HG03097 (cell line): ENCODE results near the gene CYTH1.
A peak's percentile ranks its signal among the peaks of the same experiment; 100 is the strongest.
"Not testable (repeated sequence)": the region's sequence is repeated elsewhere in the genome, so short reads cannot be mapped to it uniquely, and the experiment has no call there.

Experiments used
- ATAC-seq: cut with Tn5 transposase; IDR thresholded peaks from one replicate; pipeline ENCODE4 v1.9.1; 2021; ENCODE audit not compliant: unreplicated experiment, low FRiP score

Gene CYTH1

DNA sequence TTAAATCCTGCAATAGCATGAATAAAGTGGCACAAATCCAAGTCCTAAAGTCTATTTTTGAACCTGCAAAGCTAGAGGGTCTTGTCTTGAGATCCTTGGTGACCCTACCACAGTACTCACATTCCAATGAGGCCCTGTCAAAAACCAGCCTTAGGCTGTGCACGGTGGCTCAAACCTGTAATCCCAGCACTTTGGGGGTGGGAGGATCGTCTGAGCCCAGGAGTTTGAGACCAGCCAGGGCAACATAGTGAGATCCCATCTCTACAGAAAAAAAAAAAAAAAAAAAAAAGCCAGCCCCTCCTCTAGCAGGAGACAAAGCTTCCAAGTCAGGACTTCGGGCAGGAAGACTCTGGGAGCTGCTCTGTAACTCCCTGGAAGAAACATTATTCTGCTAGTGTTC is 16.3 kb downstream of the CYTH1 start:
- ATAC-seq: no peak

GRCh38 chr17:78764871-78765270 is 17.2 kb downstream of the CYTH1 start:
- no peak for ATAC-seq

DNA sequence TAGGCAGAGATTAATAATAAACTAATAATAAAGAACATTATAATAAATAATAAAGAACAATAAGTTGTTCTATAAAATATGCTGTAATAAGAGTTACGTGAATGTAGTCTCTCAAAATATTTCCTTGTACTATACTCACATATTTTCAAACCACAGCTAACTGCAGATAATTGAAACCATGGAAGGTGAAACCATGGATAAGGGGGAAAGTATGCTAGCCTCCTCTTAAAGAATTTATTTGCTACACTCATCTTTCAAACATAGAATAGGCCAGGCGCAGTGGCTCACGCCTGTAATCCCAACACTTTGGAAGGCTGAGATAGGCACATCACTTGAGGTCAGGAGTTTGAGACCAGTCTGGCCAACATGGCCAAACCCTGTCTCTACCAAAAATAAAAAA is 18.5 kb downstream of the CYTH1 start:
- no peak for ATAC-seq

DNA sequence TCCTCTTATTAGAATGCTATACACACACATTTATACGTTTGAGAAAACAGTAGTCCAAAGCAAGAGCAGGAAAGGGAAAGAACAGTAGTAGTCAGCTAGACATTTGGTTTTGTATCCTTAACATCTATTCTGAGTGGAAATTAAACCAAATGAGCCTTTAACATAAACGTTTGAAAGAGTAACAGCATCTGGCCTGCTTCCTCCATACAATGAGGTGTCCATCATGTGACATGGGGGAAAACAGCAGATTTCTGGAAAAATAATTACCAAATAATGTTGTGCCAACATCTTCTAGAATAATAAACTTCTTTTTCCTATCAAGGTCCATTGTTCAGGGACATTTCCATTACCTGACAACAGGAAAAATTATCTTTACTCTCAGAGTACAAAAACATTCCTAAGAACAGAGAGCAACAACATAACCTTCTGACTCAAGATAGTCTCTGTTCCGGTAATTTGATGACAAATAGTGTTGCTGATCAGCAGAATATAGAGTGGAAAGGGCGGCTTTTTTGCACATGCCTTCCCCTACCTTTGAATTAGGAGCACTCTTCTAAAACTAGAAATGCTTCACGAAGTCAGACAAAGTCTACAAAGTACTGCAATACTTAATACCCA is 20.2 kb downstream of the CYTH1 start:
- no peak for ATAC-seq

GRCh38 chr17:78759969-78760352 is 22.1 kb downstream of the CYTH1 start:
- no peak for ATAC-seq

DNA sequence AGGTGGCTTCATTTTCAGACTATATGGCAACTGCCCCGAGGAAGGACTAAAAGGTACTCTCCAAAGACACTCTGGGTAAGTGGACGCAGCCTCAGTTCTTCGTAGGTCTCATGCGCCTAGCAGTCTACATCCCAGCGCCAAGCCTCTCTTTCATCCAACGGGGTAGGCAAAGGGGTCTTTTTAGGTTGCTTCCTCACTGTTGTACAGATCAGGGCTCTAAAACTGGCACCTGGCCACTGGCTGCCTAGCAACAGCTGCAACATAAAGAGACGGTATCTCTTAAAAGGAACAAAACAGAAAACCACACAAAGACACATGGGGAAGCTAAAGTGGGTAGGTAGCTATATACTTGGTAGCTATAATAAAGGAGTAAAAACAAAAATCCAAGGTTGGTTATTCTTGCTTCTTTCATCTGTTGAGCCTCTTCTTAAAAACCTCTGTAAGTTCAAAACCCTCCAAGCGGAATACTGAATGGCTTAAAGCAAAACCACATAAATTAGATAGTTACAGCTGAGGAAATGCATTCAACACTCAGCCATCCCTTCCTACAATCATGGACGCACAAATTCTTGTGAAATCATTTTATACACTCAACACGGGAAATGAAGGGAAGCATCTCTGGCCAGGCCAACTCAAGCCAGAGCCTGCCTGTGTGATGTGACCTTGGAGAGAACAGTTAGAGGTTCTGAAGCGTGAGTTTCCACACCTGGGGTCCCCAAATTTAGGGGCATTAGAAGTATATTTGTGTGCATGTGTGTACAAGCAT is 22.7 kb downstream of the CYTH1 start:
- ATAC-seq: no peak

DNA sequence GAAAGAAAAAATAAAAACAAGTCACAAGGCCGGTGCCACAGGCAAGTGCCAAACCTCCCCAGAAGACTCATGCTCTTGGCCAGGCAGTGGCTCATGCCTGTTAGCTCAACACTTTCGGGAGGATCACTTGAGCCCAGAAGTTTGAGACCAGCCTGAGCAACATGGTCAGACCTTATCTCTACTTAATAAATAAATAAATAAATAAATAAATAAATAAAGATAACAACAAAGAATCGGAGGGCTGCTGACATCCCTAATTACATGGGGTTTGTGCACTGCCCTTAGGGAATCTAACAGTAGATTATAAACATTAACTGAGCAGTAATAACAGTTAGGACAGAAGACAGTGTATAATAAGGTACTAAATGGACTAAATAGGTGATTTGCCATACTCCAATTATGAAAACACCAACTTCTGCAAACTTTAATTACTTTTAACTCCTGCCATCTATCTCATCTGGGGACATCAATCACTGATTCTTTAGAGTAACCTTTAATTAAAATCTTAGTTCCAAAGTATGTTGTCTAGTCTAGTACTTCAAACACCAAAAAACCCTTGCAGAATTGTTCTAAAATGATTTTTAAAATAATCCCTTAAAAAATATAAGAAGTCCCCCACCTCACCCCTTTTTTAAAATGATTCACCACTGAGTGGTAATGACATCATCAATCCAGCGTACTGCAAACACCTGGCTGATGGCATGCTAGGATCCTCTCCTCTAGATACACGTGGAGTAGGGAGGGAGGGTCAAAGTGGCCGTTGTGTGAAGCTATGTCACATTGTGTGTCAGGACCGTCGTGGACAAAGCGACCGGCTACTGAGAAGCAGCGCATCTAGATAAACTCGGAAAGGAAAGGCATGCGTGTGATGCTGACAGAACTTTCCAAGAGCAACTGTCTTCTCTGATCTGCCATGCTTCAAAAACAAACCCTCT is 28.5 kb downstream of the CYTH1 start:
- ATAC-seq: no peak

DNA sequence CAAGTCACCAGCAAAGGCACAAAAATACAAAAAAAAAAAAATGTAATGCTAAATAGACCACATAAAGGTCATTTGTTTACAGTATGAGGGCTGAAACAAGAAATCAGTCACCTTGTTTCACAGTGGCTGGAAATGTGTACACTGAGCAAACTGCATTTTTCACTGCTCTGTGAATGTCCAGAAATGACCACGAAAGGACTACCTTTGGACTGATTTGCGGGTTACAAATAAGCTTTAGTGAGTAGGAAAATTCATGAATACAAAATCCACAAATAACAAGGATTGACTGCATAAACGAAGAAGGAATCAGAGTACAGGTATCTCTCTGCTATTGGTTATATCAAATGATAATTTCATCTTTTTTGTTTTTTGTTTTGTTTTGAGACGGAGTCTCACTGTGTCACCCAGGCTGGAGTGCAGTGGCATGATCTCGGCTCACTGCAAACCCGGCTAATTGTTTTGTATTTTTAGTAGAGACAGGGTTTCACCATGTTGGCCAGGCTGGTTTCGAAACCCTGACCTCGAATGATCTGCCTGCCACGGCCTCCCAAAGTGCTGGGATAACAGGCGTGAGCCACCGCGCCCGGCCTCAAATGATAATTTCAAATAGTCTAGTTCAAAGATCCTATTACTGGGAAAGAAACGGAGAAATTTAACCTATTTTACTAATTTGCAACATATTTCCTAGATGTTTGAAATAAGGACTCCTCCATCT is 30.5 kb downstream of the CYTH1 start:
- no peak for ATAC-seq

DNA sequence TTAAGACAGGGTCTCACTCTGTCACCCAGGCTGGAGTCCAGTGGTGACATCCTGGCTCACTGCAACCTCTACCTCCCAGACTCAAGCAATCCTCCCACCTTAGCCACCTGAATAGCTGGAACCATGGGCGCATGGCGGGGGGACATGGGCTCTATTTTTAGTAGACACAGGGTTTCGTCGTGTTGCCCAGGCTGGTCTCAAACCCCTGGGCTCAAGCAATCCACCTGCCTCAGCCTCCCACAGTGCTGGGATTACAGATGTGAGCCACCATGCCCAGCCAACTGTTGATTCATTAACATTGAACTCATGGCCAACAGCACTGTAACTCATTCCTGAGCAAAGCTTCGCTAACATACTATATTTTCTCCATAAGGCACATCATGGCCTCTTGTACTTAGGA is 31.1 kb downstream of the CYTH1 start:
- not testable (repeated sequence) for ATAC-seq

DNA sequence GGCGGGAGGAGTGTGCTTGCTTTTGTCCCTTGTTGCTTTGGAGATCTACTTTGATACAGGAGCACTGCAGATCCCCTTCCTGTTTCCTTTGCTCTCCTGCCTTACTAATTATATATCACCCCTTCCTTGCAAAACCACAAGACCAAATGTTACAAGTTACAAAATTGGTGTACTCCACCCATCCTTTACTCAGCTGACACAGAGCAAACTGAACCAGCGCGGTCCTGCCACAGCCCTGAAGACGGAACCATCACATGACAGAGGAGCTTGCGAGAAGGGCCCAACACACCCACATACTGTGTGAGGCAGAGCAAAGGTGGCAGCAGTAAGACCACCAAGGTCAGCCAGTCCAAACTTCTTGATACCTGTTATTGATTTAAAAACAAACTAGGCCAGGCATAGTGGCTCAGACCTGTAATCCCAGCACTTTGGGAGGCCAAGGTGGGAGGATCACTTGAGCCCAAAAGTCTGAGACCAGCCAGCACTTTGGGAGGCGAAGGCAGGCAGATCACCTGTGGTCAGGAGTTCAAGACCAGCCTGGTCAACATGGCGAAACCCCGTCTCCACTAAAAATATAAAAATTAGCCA is 33.2 kb downstream of the CYTH1 start:
- ATAC-seq: no peak

DNA sequence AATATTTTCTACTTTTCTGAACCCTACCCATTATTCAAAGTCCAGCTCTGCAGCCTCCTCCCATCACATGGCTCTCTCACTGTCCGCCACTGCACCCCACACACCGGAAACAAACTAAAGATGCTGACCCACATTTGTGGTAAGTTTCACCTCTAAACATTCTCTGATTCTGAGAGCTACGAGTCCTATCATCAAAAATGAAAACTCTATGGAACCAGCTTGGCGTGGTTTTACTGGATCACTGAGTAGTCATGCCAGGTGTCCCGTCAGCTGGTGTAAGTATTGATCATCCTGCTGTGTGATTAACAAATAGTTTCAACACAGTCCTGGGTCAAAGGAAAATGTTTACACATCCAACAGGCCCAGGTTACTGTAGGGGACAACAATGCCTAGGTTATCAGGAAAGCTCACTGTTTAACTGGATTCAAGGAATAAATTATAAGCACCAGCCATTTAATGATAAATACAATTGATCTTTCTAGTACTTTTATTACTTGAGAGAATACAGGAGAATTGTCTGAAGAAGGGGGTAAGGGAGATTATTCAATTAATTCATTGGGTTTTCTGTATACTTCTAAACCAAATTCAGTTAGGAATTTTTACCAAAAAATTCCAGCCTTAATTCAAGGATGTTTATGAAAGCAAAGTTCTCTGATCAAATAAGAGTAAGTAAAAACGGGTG is 33.9 kb downstream of the CYTH1 start:
- peak; percentile 47 for ATAC-seq

GRCh38 chr17:78747488-78747887 is 34.6 kb downstream of the CYTH1 start:
- no peak for ATAC-seq

DNA sequence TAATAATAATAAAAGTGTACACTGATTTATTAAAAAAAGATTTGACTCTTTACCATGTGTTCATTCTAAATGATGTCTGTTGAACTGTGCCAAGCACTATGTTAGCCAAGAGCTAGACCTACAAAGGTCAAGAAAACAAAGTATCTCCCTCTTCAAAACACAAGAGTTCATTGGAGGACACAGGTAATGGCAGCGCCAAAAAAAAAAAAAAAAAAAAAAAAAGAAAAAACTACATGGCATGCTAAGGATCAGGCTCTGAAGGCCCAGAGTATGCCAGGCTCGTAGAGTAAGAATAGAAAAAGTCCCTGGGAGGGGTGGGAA is 35.2 kb downstream of the CYTH1 start:
- no peak for ATAC-seq

- ATAC-seq: no peak
These were observed 35.7 kb downstream of the CYTH1 start for GRCh38 chr17:78746263-78746948.

DNA sequence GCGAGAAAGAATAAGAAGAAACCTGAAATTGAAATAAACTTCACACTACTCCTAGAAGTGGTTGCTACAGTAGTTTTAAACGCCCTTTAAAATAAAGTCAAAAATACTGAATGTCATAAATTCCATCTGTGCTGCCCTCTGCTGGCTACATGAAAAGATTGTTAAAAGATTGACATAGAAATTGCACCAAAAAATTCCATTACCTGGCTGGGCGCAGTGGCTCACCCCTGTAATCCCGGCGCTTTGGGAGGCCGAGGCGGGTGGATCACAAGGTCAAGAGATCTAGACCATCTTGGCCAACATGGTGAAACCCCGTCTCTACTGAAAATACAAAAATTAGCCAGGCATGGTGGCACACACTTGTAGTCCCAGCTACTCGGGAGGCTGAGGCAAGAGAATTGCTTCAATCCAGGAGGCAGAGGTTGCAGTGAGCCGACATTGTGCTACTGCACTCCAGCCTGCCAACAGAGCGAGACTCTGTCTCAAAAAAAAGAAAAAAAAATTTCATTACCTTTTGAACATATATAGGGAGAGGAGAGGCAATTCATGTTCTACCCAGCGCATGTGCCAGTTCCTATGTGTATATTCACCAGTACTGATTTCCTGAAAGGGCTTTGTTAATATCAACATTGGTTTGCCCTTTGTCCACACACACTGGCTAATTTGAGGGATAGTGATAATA is 36.5 kb downstream of the CYTH1 start:
- no peak for ATAC-seq

- no peak for ATAC-seq
These were observed 39.2 kb downstream of the CYTH1 start for GRCh38 chr17:78742901-78743300.

DNA sequence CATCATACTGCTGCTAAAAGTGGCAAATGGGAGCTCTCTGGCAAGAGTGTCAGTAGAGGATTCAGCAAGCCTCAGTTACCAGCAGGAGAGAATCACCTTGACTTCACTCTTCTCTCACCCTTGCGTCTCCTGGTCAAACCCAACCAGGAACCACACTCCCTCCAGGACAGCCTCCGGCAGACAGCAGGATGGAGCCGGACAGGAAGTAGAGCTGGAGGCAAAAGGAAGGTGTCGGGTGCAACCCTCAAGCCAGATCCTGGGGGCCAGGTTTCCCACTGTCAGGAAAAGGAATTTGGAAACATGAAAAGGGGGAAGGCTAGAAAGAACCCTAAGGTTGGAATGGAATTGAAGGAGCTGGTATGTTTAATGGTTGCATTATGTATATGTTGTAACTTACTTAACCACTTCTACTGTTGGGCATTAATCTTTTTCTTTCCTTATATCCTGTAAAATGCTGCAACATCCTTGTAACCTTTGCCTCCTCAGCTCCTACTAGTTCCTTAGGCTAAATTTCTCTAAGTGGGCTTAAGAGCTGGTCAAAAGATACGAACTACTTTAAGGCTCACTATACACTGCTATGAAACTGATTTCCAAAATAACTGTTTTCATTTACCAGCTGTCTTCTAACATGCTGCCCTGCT is 40.3 kb downstream of the CYTH1 start:
- ATAC-seq: no peak

- no peak for ATAC-seq
These were observed 42.6 kb downstream of the CYTH1 start for GRCh38 chr17:78739331-78739931.
